HG03521 (cell line): ENCODE results near the gene PRRT2.
A peak's percentile ranks its signal among the peaks of the same experiment; 100 is the strongest.
"Not testable (repeated sequence)": the region's sequence is repeated elsewhere in the genome, so short reads cannot be mapped to it uniquely, and the experiment has no call there.

Source experiments
- ATAC-seq: cut with Tn5 transposase; IDR thresholded peaks from one replicate; pipeline ENCODE4 v1.9.1; 2021; ENCODE audit warnings: mild to moderate bottlenecking, moderate library complexity; ENCODE audit not compliant: unreplicated experiment

Gene PRRT2

GRCh38 chr16:29790949-29791844 is 20.8 kb upstream of the PRRT2 start:
- no peak for ATAC-seq

GRCh38 chr16:29791845-29792807 is 19.9 kb upstream of the PRRT2 start:
- ATAC-seq, result no peak

- ATAC-seq, result not testable (repeated sequence)
These were observed 18.8 kb upstream of the PRRT2 start for GRCh38 chr16:29793153-29793552.

GRCh38 chr16:29794231-29794710 is 17.7 kb upstream of the PRRT2 start:
- no peak for ATAC-seq

GRCh38 chr16:29802416-29802935 is 9.5 kb upstream of the PRRT2 start:
- no peak for ATAC-seq

GRCh38 chr16:29804020-29804419 is 8.0 kb upstream of the PRRT2 start:
- ATAC-seq, result no peak

GRCh38 chr16:29804455-29805231 is 7.3 kb upstream of the PRRT2 start:
- no peak for ATAC-seq

GRCh38 chr16:29805232-29806098 is 6.5 kb upstream of the PRRT2 start:
- peak; percentile 58 for ATAC-seq

GRCh38 chr16:29806099-29806579 is 5.9 kb upstream of the PRRT2 start, which contains the start of gene MAZ:
Gene MAZ (plus strand): TSS chr16:29806529. CDS start chr16:29806702, 173 bp downstream.
- ATAC-seq, result peak; percentile 3

GRCh38 chr16:29806641-29807425 is 5.2 kb upstream of the PRRT2 start:
- no peak for ATAC-seq

GRCh38 chr16:29807426-29808218 is 4.4 kb upstream of the PRRT2 start:
- ATAC-seq, result peak; percentile 13

GRCh38 chr16:29808219-29808900 is 3.6 kb upstream of the PRRT2 start:
- ATAC-seq, result no peak

GRCh38 chr16:29809031-29809747 is 2.8 kb upstream of the PRRT2 start:
- ATAC-seq, result no peak

- ATAC-seq, result no peak
These were observed 1.9 kb upstream of the PRRT2 start for GRCh38 chr16:29809850-29810698.

- ATAC-seq, result no peak
These were observed 1.3 kb upstream of the PRRT2 start for GRCh38 chr16:29810699-29811169.
